GM06990 (cell line): ENCODE data around the gene CASQ2.

ENCODE experiments used
- DNase-seq: peaks from one replicate; pipeline ENCODE4 v3.0.0-alpha.2; 2011; ENCODE audit not compliant: insufficient read length; ENCODE audit errors: extremely low read depth
- H3K27me3 ChIP-seq: replicated peaks from 2 replicates; pipeline ENCODE4 v1.6.0; 2011; ENCODE audit warnings: low read length; ENCODE audit not compliant: control insufficient read depth, insufficient read depth
- H3K36me3 ChIP-seq: 2 replicates; pipeline ENCODE4 v1.5.1; 2011; ENCODE audit warnings: low read length; ENCODE audit not compliant: control insufficient read depth, insufficient read depth
- H3K4me3 ChIP-seq: replicated peaks from 2 replicates; pipeline ENCODE4 v1.5.1; 2011; ENCODE audit warnings: low read depth, mild to moderate bottlenecking, control low read depth, low read length
- CTCF ChIP-seq: IDR thresholded peaks from 2 replicates; pipeline ENCODE4 v1.5.1; 2011; ENCODE audit warnings: low read length, control low read depth, mild to moderate bottlenecking, inconsistent platforms; ENCODE audit not compliant: insufficient read depth, poor library complexity, severe bottlenecking

Gene CASQ2

DNA sequence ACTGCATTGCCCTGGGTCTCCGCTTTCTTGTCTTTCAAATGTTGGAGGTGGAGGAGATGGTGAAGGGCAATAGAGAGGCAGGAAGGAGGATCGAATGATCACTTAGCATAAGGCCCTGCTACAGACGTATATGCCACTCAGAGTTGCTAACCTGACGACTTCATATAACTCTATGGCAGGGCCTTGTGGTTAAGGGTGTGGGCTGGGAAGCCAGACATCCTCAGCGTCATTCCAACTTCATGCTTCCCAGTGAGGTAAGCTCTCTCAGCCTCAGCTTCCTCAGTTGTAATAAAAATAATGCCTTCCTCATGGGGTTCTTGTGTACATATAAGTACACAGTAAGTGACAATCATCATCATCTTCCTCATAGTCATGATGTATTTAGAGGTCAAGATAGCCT is 54.6 kb downstream of the CASQ2 start:
- DNase-seq: no peak
- peaks cover 2% of the 10 kb centered on the region for H3K27me3 ChIP-seq
- H3K4me3 ChIP-seq: no peak overlapping the region
- no peak for TF ChIP-seq CTCF
- H3K36me3 ChIP-seq: no peaks in the 10 kb centered on the region

- no peak for DNase-seq
These were observed 55.5 kb downstream of the CASQ2 start for GRCh38 chr1:115712911-115713609.

DNA sequence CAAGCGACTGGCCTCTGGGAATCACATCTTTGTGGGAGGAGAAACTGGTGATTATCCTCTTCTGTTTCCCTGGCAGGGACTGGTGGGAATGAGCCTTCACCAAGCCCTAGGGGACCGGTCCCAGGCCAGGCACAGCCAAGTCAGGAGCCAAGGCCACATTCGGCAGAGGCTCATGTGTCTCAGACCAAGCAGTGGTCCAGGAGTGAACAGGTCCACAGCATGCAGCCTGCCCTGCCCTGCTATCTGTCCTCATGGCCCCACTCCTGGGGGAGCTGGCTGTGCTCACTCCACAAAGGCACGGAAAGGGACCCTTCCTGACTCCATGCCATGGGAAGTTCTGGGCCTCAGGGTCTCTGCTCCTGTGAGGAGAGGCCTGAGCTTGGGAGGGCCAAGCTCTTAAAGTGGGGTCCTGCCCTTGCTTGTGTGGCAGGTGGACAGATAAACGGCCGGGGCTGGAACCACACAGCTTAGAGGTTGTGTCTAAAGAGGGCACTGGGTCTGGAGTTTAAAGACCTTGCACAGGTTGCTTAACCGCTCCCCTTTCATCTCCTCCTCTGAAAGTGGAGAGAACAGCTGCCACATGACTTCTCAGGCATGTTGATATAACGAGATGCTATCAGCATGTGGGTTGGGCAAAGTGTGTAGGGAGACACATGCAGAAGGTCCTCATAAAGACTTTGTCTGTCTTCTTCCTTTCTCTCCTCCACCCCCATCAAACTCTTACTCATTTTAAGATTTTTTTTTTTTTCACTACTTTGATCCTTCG is 57.5 kb downstream of the CASQ2 start:
- no peak for DNase-seq
- no peak overlapping the region for H3K4me3 ChIP-seq
- H3K36me3 ChIP-seq: no peaks in the 10 kb centered on the region
- H3K27me3 ChIP-seq: peaks cover 2% of the 10 kb centered on the region
- TF ChIP-seq CTCF: no peak

More at GRCh38 chr1:115712911-115713609, 55.5 kb downstream of the CASQ2 start:
- Histone ChIP-seq H3K4me3 (no peak overlapping the region), H3K36me3 (no peaks in the 10 kb centered on the region), H3K27me3 (peaks cover 2% of the 10 kb centered on the region)
- no peak for TF ChIP-seq CTCF

DNA sequence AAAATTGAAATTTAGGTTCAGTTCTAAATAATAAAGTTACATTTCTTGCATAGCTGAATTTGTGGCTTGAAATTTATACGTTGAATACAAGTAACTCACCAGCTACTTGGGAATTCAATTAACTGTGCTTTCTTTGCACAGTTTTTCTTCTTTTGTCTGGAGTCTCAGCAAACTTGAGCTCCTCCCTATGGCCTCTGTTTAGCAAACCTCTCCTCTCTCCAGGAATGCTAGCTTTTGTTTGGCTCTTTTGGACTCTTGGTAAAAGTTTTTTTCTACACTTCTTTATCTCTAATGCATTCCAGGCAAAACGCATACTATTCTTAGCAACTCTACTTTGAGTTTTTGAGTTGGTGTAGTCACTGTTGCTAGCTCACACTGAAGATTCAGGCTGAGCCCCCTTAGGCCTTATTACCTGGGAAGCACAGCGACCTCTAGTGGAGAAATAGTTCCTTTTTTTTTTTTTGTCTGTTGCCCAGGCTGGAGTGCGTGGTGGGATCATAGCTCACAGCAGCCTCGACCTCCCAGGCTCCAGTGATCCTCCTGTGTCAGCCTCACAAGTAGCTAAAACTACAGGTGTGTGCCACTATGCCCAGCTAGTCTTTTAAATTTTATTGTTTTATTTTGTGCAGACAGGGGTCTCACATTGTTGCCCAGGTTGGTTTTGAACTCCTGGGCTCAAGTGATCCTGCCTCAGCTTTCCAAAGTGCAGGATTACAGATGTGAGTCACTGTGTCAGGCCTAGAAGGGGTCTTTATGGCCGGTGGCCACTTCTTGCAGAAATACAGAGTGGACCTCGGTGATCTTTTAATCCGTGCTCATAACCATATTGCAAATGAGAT is 61.7 kb downstream of the CASQ2 start:
- Histone ChIP-seq H3K4me3 (no peak overlapping the region), H3K36me3 (no peaks in the 10 kb centered on the region), H3K27me3 (peaks cover 2% of the 10 kb centered on the region)
- peak; percentile 71 for TF ChIP-seq CTCF
- DNase-seq: no peak

GRCh38 chr1:115705963-115706362 is 62.6 kb downstream of the CASQ2 start:
- no peak for TF ChIP-seq CTCF
- no peaks in the 10 kb centered on the region for H3K36me3 ChIP-seq
- peaks cover 2% of the 10 kb centered on the region; the same call in 1 of the 2 replicates for H3K27me3 ChIP-seq
- no peak for DNase-seq
- no peak overlapping the region for H3K4me3 ChIP-seq
